IMR-90 (cell line): ENCODE results near the gene COX10. TPM values are rescaled to one million over a fixed set of nuclear protein-coding genes. Genes with fewer than 3 reads are reported as not detected.

ENCODE experiments used
- ATAC-seq: fragments of 200-7000 bp; cut with Tn5 transposase; 2 replicates; pipeline ENCODE4 v1.9.1; 2020; ENCODE audit warnings: low read depth, mild to moderate bottlenecking, moderate library complexity
- BruUV-seq: library from RNA; stranded (reverse); fragments of 400-500 nt; replicated peaks from 2 replicates; lab custom pipeline; 2021; lab: Mats Ljungman, UMichigan
- CTCF ChIA-PET: fragments of 300-600 bp; formaldehyde crosslinking; extraction: SDS; loops from one replicate; lab custom pipeline; 2021; ENCODE audit warnings: antibody characterized with exemption; lab: Yijun Ruan, JAX
- POLR2A ChIA-PET: fragments of 300-600 bp; sonication (Branson Sonifier 250); formaldehyde crosslinking; loops from one replicate; lab custom pipeline; 2022; ENCODE audit warnings: antibody characterized with exemption; ENCODE audit not compliant: unreplicated experiment; lab: Charles Lee
- DNase-seq: peaks from one replicate; pipeline ENCODE4 v3.0.0; 2013
- H2AFZ ChIP-seq: replicated peaks from 2 replicates; pipeline ENCODE3; 2013; ENCODE audit warnings: low read length, mild to moderate bottlenecking; ENCODE audit not compliant: poor library complexity
- H2AK5ac ChIP-seq: 2 replicates; pipeline ENCODE4 v1.6.1; 2013; ENCODE audit warnings: low read depth, low read length, inconsistent platforms
- H2AK9ac ChIP-seq: replicated peaks from 2 replicates; pipeline ENCODE3; 2013; ENCODE audit warnings: mild to moderate bottlenecking, low read depth, low read length, moderate library complexity; ENCODE audit not compliant: poor library complexity
- H2BK120ac ChIP-seq: 2 replicates; pipeline ENCODE4 v1.6.1; 2013; ENCODE audit warnings: low read depth, low read length, inconsistent platforms
- H2BK15ac ChIP-seq: 3 replicates; pipeline ENCODE4 v1.6.1; 2013; ENCODE audit warnings: low read depth, low read length, inconsistent platforms
- H2BK20ac ChIP-seq: 2 replicates; pipeline ENCODE4 v1.6.1; 2013; ENCODE audit warnings: low read depth, mild to moderate bottlenecking, inconsistent platforms, low read length, moderate library complexity
- H2BK5ac ChIP-seq: 2 replicates; pipeline ENCODE4 v1.6.1; 2013; ENCODE audit warnings: mild to moderate bottlenecking, low read depth, low read length, inconsistent platforms; ENCODE audit not compliant: poor library complexity, severe bottlenecking
- H3K14ac ChIP-seq: replicated peaks from 2 replicates; pipeline ENCODE4 v1.6.1; 2013; ENCODE audit warnings: low read depth, low read length, inconsistent platforms
- H3K18ac ChIP-seq: 2 replicates; pipeline ENCODE4 v1.6.1; 2013; ENCODE audit warnings: low read depth, low read length, control low read depth
- H3K23ac ChIP-seq: 2 replicates; pipeline ENCODE4 v1.6.1; 2013; ENCODE audit warnings: low read depth, low read length, inconsistent platforms
- H3K27ac ChIP-seq: 2 replicates; pipeline ENCODE4 v1.5.1; 2013; ENCODE audit warnings: mild to moderate bottlenecking, control low read depth, low read length; ENCODE audit not compliant: insufficient read depth
- H3K27me3 ChIP-seq: 2 replicates; pipeline ENCODE4 v1.6.1; 2013; ENCODE audit warnings: low read length; ENCODE audit not compliant: control insufficient read depth, insufficient read depth
- H3K36me3 ChIP-seq: 2 replicates; pipeline ENCODE4 v1.6.1; 2013; ENCODE audit warnings: low read length, mixed read lengths; ENCODE audit not compliant: control insufficient read depth, insufficient read depth
- H3K4ac ChIP-seq: 2 replicates; pipeline ENCODE4 v1.6.1; 2013; ENCODE audit warnings: low read depth, low read length, inconsistent platforms
- H3K4me1 ChIP-seq: 2 replicates; pipeline ENCODE4 v1.6.1; 2013; ENCODE audit warnings: low read length, mixed read lengths; ENCODE audit not compliant: control insufficient read depth, insufficient read depth
- H3K4me2 ChIP-seq: 2 replicates; pipeline ENCODE4 v1.6.1; 2013; ENCODE audit warnings: low read depth, mild to moderate bottlenecking, control low read depth, low read length, moderate library complexity
- H3K4me3 ChIP-seq: 2 replicates; pipeline ENCODE4 v1.5.1; 2013; ENCODE audit warnings: low read depth, mild to moderate bottlenecking, control low read depth, low read length, moderate library complexity; ENCODE audit not compliant: insufficient read depth
- H3K56ac ChIP-seq: 2 replicates; pipeline ENCODE4 v1.6.1; 2013; ENCODE audit warnings: low read length, inconsistent platforms; ENCODE audit not compliant: insufficient read depth; ENCODE audit errors: extremely low read depth
- H3K79me1 ChIP-seq, 2 experiments: 2 replicates each; pipeline ENCODE4 v1.6.1; 2013; ENCODE audit warnings: low read length in 2 of 2, inconsistent platforms in 1 of 2, low read depth in 1 of 2
- H3K9ac ChIP-seq: 2 replicates; pipeline ENCODE4 v1.6.1; 2013; ENCODE audit warnings: low read depth, low read length, control low read depth
- H3K9me1 ChIP-seq: 2 replicates; pipeline ENCODE4 v1.6.1; 2013; ENCODE audit warnings: low read length, inconsistent platforms; ENCODE audit not compliant: insufficient read depth
- H3K9me3 ChIP-seq: 2 replicates; pipeline ENCODE4 v1.6.1; 2013; ENCODE audit warnings: low read length; ENCODE audit not compliant: control insufficient read depth, insufficient read depth
- H4K20me1 ChIP-seq: 2 replicates; pipeline ENCODE4 v1.6.1; 2013; ENCODE audit warnings: low read length, inconsistent platforms; ENCODE audit not compliant: insufficient read depth
- H4K5ac ChIP-seq: 2 replicates; pipeline ENCODE4 v1.6.1; 2013; ENCODE audit warnings: mild to moderate bottlenecking, low read depth, low read length, control low read depth
- H4K8ac ChIP-seq, 2 experiments: 2 replicates each; pipeline ENCODE4 v1.6.1; 2013; ENCODE audit warnings: low read depth in 2 of 2, low read length in 2 of 2, control low read depth in 1 of 2, inconsistent platforms in 1 of 2
- H4K91ac ChIP-seq: 2 replicates; pipeline ENCODE4 v1.6.1; 2013; ENCODE audit warnings: low read depth, low read length, inconsistent platforms; ENCODE audit not compliant: insufficient read depth
- BHLHE40 ChIP-seq: fragments of 150-350 bp; IDR thresholded peaks from 2 replicates; pipeline ENCODE4 v1.6.1; 2016; ENCODE audit warnings: mild to moderate bottlenecking, low read depth, low read length
- CEBPB ChIP-seq: IDR thresholded peaks from 2 replicates; pipeline ENCODE4 v1.6.1; 2012; ENCODE audit warnings: low read depth, low read length, improper control_type of control experiment
- CHD1 ChIP-seq: IDR thresholded peaks from 2 replicates; pipeline ENCODE4 v1.6.1; 2012; ENCODE audit warnings: low read depth, low read length, improper control_type of control experiment
- ELK1 ChIP-seq: fragments of 150-350 bp; IDR thresholded peaks from 2 replicates; pipeline ENCODE4 v1.6.1; 2016; ENCODE audit warnings: low read depth, mild to moderate bottlenecking, low read length, moderate library complexity, borderline replicate concordance
- FOS ChIP-seq: fragments of 150-350 bp; IDR thresholded peaks from 2 replicates; pipeline ENCODE4 v1.6.1; 2016; ENCODE audit warnings: low read depth, low read length
- MAFK ChIP-seq: IDR thresholded peaks from 2 replicates; pipeline ENCODE4 v1.6.1; 2012; ENCODE audit warnings: low read depth, low read length, improper control_type of control experiment
- MAZ ChIP-seq: IDR thresholded peaks from 2 replicates; pipeline ENCODE4 v1.6.1; 2012; ENCODE audit warnings: low read depth, mild to moderate bottlenecking, low read length, improper control_type of control experiment, moderate library complexity, borderline replicate concordance
- MXI1 ChIP-seq: IDR thresholded peaks from 2 replicates; pipeline ENCODE4 v1.6.1; 2012; ENCODE audit warnings: low read depth, mild to moderate bottlenecking, low read length, moderate library complexity, borderline replicate concordance
- NFE2L2 ChIP-seq: fragments of 150-350 bp; IDR thresholded peaks from 2 replicates; pipeline ENCODE4 v1.6.1; 2016; ENCODE audit warnings: low read depth, mild to moderate bottlenecking, low read length
- POLR2A ChIP-seq: IDR thresholded peaks from 2 replicates; pipeline ENCODE4 v1.6.1; 2012; ENCODE audit warnings: mild to moderate bottlenecking, low read depth, low read length
- RAD21 ChIP-seq: IDR thresholded peaks from 2 replicates; pipeline ENCODE4 v1.6.1; 2012; ENCODE audit warnings: low read length, improper control_type of control experiment
- RCOR1 ChIP-seq: IDR thresholded peaks from 2 replicates; pipeline ENCODE4 v1.6.1; 2012; ENCODE audit warnings: mild to moderate bottlenecking, low read length, improper control_type of control experiment; ENCODE audit not compliant: insufficient replicate concordance
- RFX5 ChIP-seq: IDR thresholded peaks from 2 replicates; pipeline ENCODE4 v1.8.0; 2012; ENCODE audit warnings: low read depth, mild to moderate bottlenecking, low read length, moderate library complexity
- SMC3 ChIP-seq: fragments of 150-350 bp; IDR thresholded peaks from 2 replicates; pipeline ENCODE4 v1.6.1; 2016; ENCODE audit warnings: low read depth, mild to moderate bottlenecking, antibody characterized with exemption, low read length, moderate library complexity
- USF2 ChIP-seq: fragments of 150-350 bp; IDR thresholded peaks from 2 replicates; pipeline ENCODE4 v1.6.1; 2017; ENCODE audit warnings: mild to moderate bottlenecking, antibody characterized with exemption, low read length, low read depth
- WGBS, 2 experiments: methylation state at CpG; one replicate each; pipeline versions ENCODE4 v1.1.5 to v1.1.7; 2013; ENCODE audit warnings: missing lambda C conversion rate in 2 of 2; ENCODE audit not compliant: insufficient read length in 1 of 2; ENCODE audit errors: extremely low coverage in 2 of 2; 5-methylcytosine and 5-hydroxymethylcytosine counted together
- dilution Hi-C: fragments of 300-500 bp; cut with HindIII; formaldehyde crosslinking; loops from one replicate; pipeline ENCODE4 v1.14.3; 2018; ENCODE audit warnings: low sequenced_read_pairs; ENCODE audit not compliant: unreplicated experiment
- in situ Hi-C: fragments of 300-500 bp; cut with MboI; formaldehyde crosslinking; loops from 3 replicates; pipeline ENCODE4 v1.14.3; 2019; ENCODE audit warnings: low sequenced_read_pairs, inconsistent platforms, mixed read lengths
- intact Hi-C: fragments of 100-400 bp; cut with micrococcal nuclease; formaldehyde crosslinking; loops from 2 replicates; pipeline ENCODE4 v1.10.0; 2022
- polyA plus RNA-seq, 3 experiments: library from polyadenylated mRNA; depleted of rRNA; stranded (reverse); fragments of >200 nt; gene quantifications; 2 replicates each; pipeline ENCODE4 v1.2.3, GENCODE V29; 2012; ENCODE audit warnings: low replicate concordance in 1 of 3
- total RNA-seq: library from RNA; depleted of rRNA; stranded (reverse); fragments of >200 nt; gene quantifications from 2 replicates; pipeline ENCODE4 v1.2.3, GENCODE V29; 2012
- TF ChIP-seq, protein P1 (sequence below): conservative IDR thresholded peaks from 2 replicates; pipeline ENCODE4 v1.5.1; 2012; ENCODE audit warnings: mild to moderate bottlenecking, low read depth, low read length, improper control_type of control experiment

The COX10 gene
- total and polyA plus RNA-seq, 2 of the 4 experiments (the other 2 are of a cell fraction), result 15.4 to 16.1 TPM

- TF ChIP-seq MAZ, result no peak
- no peak for TF ChIP-seq RAD21
- no peak for TF ChIP-seq POLR2A
- TF ChIP-seq RCOR1, result no peak
- no peak for TF ChIP-seq RFX5
- no peak for TF ChIP-seq MAFK
- TF ChIP-seq MXI1, result no peak
- TF ChIP-seq ELK1, result no peak
- TF ChIP-seq, protein P1, sequence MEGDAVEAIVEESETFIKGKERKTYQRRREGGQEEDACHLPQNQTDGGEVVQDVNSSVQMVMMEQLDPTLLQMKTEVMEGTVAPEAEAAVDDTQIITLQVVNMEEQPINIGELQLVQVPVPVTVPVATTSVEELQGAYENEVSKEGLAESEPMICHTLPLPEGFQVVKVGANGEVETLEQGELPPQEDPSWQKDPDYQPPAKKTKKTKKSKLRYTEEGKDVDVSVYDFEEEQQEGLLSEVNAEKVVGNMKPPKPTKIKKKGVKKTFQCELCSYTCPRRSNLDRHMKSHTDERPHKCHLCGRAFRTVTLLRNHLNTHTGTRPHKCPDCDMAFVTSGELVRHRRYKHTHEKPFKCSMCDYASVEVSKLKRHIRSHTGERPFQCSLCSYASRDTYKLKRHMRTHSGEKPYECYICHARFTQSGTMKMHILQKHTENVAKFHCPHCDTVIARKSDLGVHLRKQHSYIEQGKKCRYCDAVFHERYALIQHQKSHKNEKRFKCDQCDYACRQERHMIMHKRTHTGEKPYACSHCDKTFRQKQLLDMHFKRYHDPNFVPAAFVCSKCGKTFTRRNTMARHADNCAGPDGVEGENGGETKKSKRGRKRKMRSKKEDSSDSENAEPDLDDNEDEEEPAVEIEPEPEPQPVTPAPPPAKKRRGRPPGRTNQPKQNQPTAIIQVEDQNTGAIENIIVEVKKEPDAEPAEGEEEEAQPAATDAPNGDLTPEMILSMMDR, result no peak
- TF ChIP-seq BHLHE40, result no peak
- no peak for TF ChIP-seq USF2
- no peak for TF ChIP-seq CEBPB
- no peak for TF ChIP-seq SMC3
- no peak for TF ChIP-seq NFE2L2
- no peak for TF ChIP-seq CHD1
- TF ChIP-seq FOS, result no peak
- Histone ChIP-seq H3K9me3 (peaks cover 14% of the 10 kb centered on the region), H3K18ac (no peak overlapping the region), H3K14ac (no peak overlapping the region), H2AFZ (no peak overlapping the region), H3K27me3 (no peaks in the 10 kb centered on the region), H2BK120ac (no peak overlapping the region), H3K36me3 (no peaks in the 10 kb centered on the region), H3K9ac (no peak overlapping the region), H3K56ac (no peak overlapping the region), H3K9me1 (no peaks in the 10 kb centered on the region), H3K27ac (no peak overlapping the region), H3K4me1 (no peaks in the 10 kb centered on the region), H4K5ac (no peak overlapping the region), H3K4me3 (no peak overlapping the region), H2AK9ac (no peak overlapping the region), H2BK20ac (no peak overlapping the region), H4K8ac (no peak overlapping the region), H2AK5ac (no peak overlapping the region), H2BK15ac (no peak overlapping the region), H2BK5ac (no peak overlapping the region), H3K79me1 (peaks cover 3% of the 10 kb centered on the region in 2 experiments; a peak in 1 of 4 replicates), H4K20me1 (no peaks in the 10 kb centered on the region), H3K4ac (no peak overlapping the region), H3K4me2 (no peak overlapping the region), H3K23ac (no peak overlapping the region), H4K91ac (no peak overlapping the region)
- ChIA-PET POLR2A (no interaction called here), CTCF (no interaction called here)
- no CpG with 5 or more reads among the region's 1 CpG for WGBS, 2 experiments
- dilution Hi-C loops (no loop called here), in situ Hi-C loops (no loop called here), intact Hi-C loops (no loop called here)
- no TSS peak for BruUV-seq
- no peak for ATAC-seq
- no peak for DNase-seq
Measured at GRCh38 chr17:14169901-14170300, 100.6 kb downstream of the COX10 start.
